Esophagus (tissue), 2 donors: ENCODE data around the gene CACNA2D3. TPM values are rescaled to one million over a fixed set of nuclear protein-coding genes. Genes with fewer than 3 reads are reported as not detected.

Source experiments
- H3K27ac ChIP-seq, 2 donors: one replicate each; pipeline ENCODE4 v1.5.1; 2013; ENCODE audit warnings: low read depth in 2 of 2, mild to moderate bottlenecking in 2 of 2, inconsistent platforms in 1 of 2, low read length in 1 of 2, moderate library complexity in 1 of 2
- H3K27me3 ChIP-seq, 2 donors: one replicate each; pipeline ENCODE4 v1.6.1; 2013; ENCODE audit warnings: low read length in 2 of 2, control low read depth in 1 of 2, mild to moderate bottlenecking in 1 of 2; ENCODE audit not compliant: insufficient read depth in 2 of 2, control insufficient read depth in 1 of 2
- H3K36me3 ChIP-seq, 2 donors: one replicate each; pipeline ENCODE4 v1.6.1; 2013; ENCODE audit warnings: low read length in 1 of 2; ENCODE audit not compliant: control insufficient read depth in 2 of 2, insufficient read depth in 2 of 2
- H3K4me1 ChIP-seq, 2 donors: one replicate each; pipeline ENCODE4 v1.6.1; 2013; ENCODE audit warnings: low read length in 1 of 2; ENCODE audit not compliant: control insufficient read depth in 2 of 2, insufficient read depth in 2 of 2
- H3K4me3 ChIP-seq, 2 donors: one replicate each; pipeline ENCODE4 v1.5.1; 2013; ENCODE audit warnings: low read length in 2 of 2, mild to moderate bottlenecking in 2 of 2, low read depth in 1 of 2, moderate library complexity in 1 of 2
- H3K9me3 ChIP-seq, 2 donors: one replicate each; pipeline ENCODE4 v1.6.1; 2013; ENCODE audit warnings: mild to moderate bottlenecking in 2 of 2, low read depth in 1 of 2, low read length in 1 of 2, moderate library complexity in 1 of 2; ENCODE audit not compliant: control insufficient read depth in 2 of 2, insufficient read depth in 1 of 2
- WGBS, 2 donors: extraction: QIAGEN DNeasy Blood & Tissue Kit; methylation state at CpG; one replicate each; pipeline ENCODE4 v1.1.7; 2013; 5-methylcytosine and 5-hydroxymethylcytosine counted together
- polyA plus RNA-seq, 2 donors: library from polyadenylated mRNA; stranded (reverse); fragments of 200-250 nt; gene quantifications; one replicate each; pipeline ENCODE4 v1.2.3, GENCODE V29; 2013
- donor health status: healthy with polysubstance abuse.
- donor health status: Bipolar disorder and iron deficiency.

The CACNA2D3 gene
- polyA plus RNA-seq, 2 donors = 1.7 to 1.8 TPM

DNA sequence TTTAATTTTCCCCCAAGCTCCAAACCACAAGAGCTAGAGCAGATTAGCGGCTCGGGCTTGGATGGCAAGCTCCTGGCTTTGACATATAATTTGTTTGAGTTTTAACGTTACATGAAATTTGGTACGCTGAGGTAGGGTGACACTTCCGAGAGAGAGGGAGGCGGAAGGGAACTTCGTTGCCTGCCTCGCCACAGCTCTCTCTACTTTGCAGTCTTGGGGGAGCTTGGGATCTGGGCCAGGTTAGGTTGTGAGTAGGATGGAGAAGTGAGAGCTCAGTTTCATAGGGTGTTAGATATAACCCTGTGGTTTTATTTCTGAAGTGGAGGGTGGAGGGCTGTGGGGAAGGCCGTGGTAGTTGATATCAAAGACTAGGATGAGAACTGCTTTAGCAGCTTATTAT lies 765.8 kb downstream of the CACNA2D3 start:
- H3K27ac ChIP-seq = no peak overlapping the region
- H3K9me3 ChIP-seq = no peaks in the 10 kb centered on the region
- WGBS, 2 donors = 93 to 95% methylated on average over 9 of the region's 9 CpGs
- no peaks in the 10 kb centered on the region for H3K27me3 ChIP-seq
- H3K4me1 ChIP-seq = peaks cover 0 to 5% of the 10 kb centered on the region in 2 donors
- no peak overlapping the region for H3K4me3 ChIP-seq
- H3K36me3 ChIP-seq = no peaks in the 10 kb centered on the region

DNA sequence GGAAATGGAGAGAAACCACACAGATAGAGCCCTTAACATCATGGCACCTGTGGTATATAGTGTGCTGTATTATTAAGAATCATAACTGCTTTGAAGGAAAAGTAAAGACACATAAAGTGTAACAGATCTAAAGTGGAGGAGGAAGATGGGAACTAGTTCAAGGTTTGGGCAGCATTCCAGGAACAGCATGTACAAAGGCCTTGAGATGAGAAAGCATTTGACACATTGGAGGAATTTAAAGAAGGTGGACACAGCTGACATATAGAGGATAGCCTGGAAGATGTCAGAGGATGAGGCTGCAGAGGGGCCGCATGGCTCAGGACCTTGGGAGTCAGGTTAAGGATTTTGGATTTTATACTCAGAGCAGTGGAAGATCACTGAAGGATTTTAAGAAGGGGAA lies 766.5 kb downstream of the CACNA2D3 start:
- H3K27ac ChIP-seq = no peak overlapping the region
- peaks cover 0 to 5% of the 10 kb centered on the region in 2 donors for H3K4me1 ChIP-seq
- WGBS, 2 donors = 95 to 97% methylated on average over 1 of the region's 1 CpG
- no peaks in the 10 kb centered on the region for H3K9me3 ChIP-seq
- H3K4me3 ChIP-seq = no peak overlapping the region
- no peaks in the 10 kb centered on the region for H3K36me3 ChIP-seq
- H3K27me3 ChIP-seq = no peaks in the 10 kb centered on the region

DNA sequence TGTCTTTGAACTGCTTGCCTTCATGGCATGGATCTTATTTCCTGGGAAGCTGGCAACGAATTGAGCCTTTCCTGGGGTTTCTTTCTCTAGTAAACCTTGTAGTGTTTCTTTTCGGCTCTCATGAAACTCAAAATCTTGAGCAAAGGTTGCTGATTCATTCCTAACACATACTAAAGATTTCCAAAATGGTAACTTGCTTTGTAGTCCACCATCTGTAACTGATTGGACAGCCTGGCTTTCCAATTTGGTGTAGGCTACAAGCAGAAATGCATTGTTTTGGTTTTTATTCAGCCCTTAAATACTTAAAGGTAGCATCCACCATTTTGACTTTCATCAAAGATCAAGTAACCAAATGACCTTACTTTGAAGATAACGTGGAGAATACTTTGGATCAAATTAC lies 767.4 kb downstream of the CACNA2D3 start:
- no peaks in the 10 kb centered on the region for H3K27me3 ChIP-seq
- no peak overlapping the region for H3K4me3 ChIP-seq
- H3K4me1 ChIP-seq = peaks cover 0 to 5% of the 10 kb centered on the region in 2 donors
- no peaks in the 10 kb centered on the region for H3K9me3 ChIP-seq
- WGBS, 2 donors = 87 to 88% methylated on average over 3 of the region's 3 CpGs
- H3K27ac ChIP-seq = no peak overlapping the region
- H3K36me3 ChIP-seq = no peaks in the 10 kb centered on the region

DNA sequence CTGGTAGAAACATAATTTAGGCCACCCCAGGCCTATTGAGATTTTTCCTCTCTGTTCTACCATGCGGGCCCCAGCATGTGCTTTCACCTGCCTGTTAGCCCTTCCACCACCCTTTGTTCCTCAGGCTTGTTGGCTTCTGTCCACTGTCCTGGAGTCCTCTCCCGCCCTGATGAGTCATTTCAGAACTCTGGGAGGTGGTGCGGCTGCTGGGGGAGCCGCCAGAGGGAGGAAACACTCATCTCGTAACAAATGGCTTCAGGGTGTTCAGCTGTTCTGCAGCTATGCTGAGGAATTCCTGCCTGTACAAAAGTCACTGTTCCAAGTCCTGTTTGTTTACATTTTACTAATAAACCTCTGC lies 769.2 kb downstream of the CACNA2D3 start:
- Histone ChIP-seq H3K9me3 (no peaks in the 10 kb centered on the region), H3K4me1 (peaks cover 0 to 5% of the 10 kb centered on the region in 2 donors), H3K4me3 (no peak overlapping the region), H3K27me3 (no peaks in the 10 kb centered on the region), H3K36me3 (no peaks in the 10 kb centered on the region), H3K27ac (peak overlapping the region; percentile 66 to 87)
- WGBS, 2 donors = 9 to 17% methylated on average over 5 of the region's 5 CpGs

DNA sequence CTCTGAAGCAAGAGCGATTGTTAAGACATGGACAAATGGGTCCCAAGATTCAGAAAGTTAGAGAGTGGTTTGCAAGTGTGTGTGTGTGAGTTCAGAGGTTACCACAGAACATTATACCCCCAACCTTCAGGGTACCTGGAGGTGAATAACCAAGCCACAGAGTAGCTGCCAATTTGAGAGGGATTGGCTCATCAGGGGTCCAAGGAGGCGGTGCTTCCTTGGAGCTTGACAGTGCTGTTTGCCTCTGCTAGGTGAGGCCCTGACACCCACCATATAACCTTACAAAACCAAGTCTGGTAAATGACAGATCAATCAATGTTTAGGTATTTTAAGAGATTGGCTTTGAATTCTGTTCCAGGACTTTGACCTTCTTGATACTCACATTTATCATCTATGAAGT lies 769.8 kb downstream of the CACNA2D3 start:
- H3K27ac ChIP-seq = peak overlapping the region; percentile 26 to 66

DNA sequence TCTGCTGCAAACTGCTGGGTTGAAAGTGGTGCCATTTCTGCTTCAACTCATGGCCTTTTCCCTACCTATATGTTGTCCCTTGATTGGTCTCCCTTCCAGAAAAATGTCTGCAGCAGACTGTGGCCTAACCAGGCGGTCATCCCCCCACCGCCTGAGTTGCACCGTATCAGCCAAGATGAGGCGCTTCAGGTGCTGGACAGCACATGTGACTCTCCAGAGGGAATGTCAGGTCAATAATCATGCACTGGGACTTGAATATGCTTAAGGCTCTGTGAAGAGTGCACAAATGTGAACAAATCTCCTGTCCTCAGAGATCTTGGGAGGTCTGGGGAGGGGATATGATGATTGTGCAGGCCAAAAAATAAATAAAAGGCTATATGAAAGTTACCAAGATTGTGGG lies 773.3 kb downstream of the CACNA2D3 start:
- H3K36me3 ChIP-seq = no peaks in the 10 kb centered on the region
- no peak overlapping the region for H3K27ac ChIP-seq
- no peak overlapping the region for H3K4me3 ChIP-seq
- H3K9me3 ChIP-seq = no peaks in the 10 kb centered on the region
- 94 to 95% methylated on average over 4 of the region's 4 CpGs for WGBS, 2 donors
- peaks cover 0 to 4% of the 10 kb centered on the region in 2 donors for H3K4me1 ChIP-seq
- no peaks in the 10 kb centered on the region for H3K27me3 ChIP-seq

More for the DNA sequence above, 769.8 kb downstream of the CACNA2D3 start:
- Histone ChIP-seq H3K9me3 (no peaks in the 10 kb centered on the region), H3K4me3 (no peak overlapping the region), H3K36me3 (no peaks in the 10 kb centered on the region), H3K4me1 (peaks cover 0 to 5% of the 10 kb centered on the region in 2 donors), H3K27me3 (no peaks in the 10 kb centered on the region)
- WGBS, 2 donors = 63 to 87% methylated on average over 2 of the region's 2 CpGs

DNA sequence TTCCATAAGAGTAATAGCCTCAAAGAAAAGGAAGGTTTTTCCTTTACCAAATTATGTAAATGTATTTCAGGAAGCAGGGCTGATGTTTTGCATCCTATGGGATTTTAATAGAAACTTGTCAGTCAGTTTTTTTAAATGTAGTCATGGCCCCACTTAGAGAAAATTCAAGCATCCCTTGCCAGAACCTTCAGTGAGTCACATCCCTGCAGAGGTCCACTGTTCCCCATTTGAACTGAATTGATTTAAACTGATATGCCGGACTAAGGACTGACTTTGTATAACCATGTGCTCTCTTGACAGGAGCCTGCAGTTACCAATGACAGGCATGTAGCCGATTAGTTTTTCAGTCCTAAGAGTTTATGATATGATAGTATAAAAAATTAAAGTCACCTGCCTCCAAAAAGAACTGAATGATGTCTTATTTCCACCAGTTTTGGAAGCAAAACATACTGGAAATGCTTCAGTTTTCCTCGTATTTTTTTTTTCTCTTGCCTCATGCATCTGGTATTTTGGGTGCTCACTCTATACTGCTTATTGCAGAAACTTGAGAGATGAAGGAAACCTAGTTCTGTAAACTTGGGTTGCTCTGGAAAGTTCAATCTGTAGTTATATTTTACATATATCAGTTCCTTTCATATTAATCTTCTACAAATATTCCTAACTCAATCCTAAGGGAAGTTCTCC lies 774.8 kb downstream of the CACNA2D3 start:
- H3K4me3 ChIP-seq = no peak overlapping the region
- no peaks in the 10 kb centered on the region for H3K4me1 ChIP-seq
- H3K9me3 ChIP-seq = no peaks in the 10 kb centered on the region
- H3K27me3 ChIP-seq = no peaks in the 10 kb centered on the region
- H3K27ac ChIP-seq = no peak overlapping the region
- H3K36me3 ChIP-seq = no peaks in the 10 kb centered on the region
- WGBS, 2 donors = 76 to 82% methylated on average over 3 of the region's 3 CpGs

DNA sequence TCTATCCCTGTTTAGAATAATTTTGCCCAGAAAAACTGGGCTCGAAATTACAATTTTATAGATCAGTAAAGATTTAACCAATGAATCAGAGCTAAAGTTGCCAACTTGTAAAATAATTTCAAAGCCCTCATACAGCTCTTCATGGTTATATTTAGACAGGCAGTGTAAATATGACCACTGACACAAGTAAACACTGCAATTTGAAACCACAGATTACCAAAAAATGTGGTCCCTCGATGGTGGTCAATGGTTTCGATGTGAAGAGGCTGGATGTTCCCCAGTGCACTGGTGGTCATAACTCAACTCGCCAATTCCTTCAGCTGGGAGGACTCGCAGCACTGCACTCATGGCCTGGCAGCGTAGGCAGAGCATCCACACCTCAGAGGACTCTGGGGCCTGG lies 776.9 kb downstream of the CACNA2D3 start:
- 75 to 80% methylated on average over 6 of the region's 6 CpGs for WGBS, 2 donors
- no peak overlapping the region for H3K27ac ChIP-seq
- H3K9me3 ChIP-seq = no peaks in the 10 kb centered on the region
- H3K4me3 ChIP-seq = no peak overlapping the region
- H3K27me3 ChIP-seq = no peaks in the 10 kb centered on the region
- no peaks in the 10 kb centered on the region for H3K4me1 ChIP-seq
- H3K36me3 ChIP-seq = no peaks in the 10 kb centered on the region

DNA sequence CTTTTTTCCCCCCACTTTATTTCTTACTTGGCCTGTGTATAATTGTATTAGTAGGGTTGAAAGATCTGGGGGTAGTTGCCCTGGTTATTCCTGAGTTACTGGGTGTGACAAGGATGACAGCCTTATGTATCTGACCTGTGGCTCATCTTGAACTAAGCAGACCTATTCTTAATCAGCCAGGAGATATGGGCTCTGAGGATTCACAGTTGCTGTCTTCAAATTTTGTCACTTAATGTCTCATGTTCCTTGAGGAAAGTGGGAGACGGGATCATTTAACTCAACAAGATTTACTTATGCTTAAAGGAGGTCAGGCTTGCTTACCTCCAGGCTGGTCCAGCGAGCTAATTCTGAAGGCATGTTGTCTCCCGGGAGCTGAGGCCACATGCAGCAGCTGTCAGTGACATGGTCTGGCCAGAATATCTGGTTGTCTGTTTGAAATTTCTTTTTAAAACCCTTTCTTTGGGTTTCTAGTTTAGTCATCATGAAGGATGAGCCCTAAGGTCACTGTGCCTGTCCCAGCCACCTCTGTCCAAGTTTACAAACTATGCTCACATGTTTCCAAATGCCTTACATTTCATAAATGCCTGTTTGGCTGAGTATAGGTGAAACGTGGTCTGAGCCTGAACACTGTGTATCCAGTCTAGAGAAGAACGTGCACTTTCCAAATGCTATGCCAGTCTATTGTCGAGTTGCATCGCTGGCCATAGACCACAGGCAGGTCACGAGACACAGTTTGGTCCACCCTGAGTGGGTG lies 778.7 kb downstream of the CACNA2D3 start:
- H3K9me3 ChIP-seq = no peaks in the 10 kb centered on the region
- 69 to 75% methylated on average over 8 of the region's 8 CpGs for WGBS, 2 donors
- H3K27ac ChIP-seq = no peak overlapping the region
- no peaks in the 10 kb centered on the region for H3K27me3 ChIP-seq
- no peaks in the 10 kb centered on the region for H3K4me1 ChIP-seq
- H3K36me3 ChIP-seq = no peaks in the 10 kb centered on the region
- H3K4me3 ChIP-seq = no peak overlapping the region
